ENCODE measurements around the gene HPS6. TPM values are rescaled to one million over a fixed set of nuclear protein-coding genes. Genes with fewer than 3 reads are reported as not detected.
A peak's percentile ranks its signal among the peaks of the same experiment; 100 is the strongest.
"Not testable (repeated sequence)": the region's sequence is repeated elsewhere in the genome, so short reads cannot be mapped to it uniquely, and the experiment has no call there.

The HPS6 gene
- total and polyA plus RNA-seq, 2 donors (not counting 1 experiment from before 2014, with no cell fraction given) = 8.0 to 30.1 TPM

GRCh38 chr10:102040305-102041050 is 24.7 kb upstream of the HPS6 start:
- no peak for TF ChIP-seq EZH2 (IDR thresholded peaks at IDR 0.05; ENCODE audit: low read length, missing control alignments)
- TF ChIP-seq, protein P1, sequence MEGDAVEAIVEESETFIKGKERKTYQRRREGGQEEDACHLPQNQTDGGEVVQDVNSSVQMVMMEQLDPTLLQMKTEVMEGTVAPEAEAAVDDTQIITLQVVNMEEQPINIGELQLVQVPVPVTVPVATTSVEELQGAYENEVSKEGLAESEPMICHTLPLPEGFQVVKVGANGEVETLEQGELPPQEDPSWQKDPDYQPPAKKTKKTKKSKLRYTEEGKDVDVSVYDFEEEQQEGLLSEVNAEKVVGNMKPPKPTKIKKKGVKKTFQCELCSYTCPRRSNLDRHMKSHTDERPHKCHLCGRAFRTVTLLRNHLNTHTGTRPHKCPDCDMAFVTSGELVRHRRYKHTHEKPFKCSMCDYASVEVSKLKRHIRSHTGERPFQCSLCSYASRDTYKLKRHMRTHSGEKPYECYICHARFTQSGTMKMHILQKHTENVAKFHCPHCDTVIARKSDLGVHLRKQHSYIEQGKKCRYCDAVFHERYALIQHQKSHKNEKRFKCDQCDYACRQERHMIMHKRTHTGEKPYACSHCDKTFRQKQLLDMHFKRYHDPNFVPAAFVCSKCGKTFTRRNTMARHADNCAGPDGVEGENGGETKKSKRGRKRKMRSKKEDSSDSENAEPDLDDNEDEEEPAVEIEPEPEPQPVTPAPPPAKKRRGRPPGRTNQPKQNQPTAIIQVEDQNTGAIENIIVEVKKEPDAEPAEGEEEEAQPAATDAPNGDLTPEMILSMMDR (conservative IDR thresholded peaks at IDR 0.05 in 1 of 2, IDR thresholded peaks at IDR 0.05 in 1 of 2; ENCODE audit: low read depth in 1 of 2, low read length in 2 of 2) = no peak
- peaks cover 3% of the 10 kb centered on the region for H4K20me1 ChIP-seq (ENCODE audit: control insufficient read depth, extremely low read depth, insufficient read depth, low read length)
- no peak overlapping the region for H3K9ac ChIP-seq (ENCODE audit: insufficient read depth, low read length)
- no peak overlapping the region for H3K4me3 ChIP-seq (replicated peaks in 1 of 4; ENCODE audit: control extremely low read depth in 1 of 4, insufficient read depth in 1 of 4, low read depth in 3 of 4, low read length in 4 of 4)
- no peak overlapping the region for H3K4me2 ChIP-seq (ENCODE audit: extremely low read depth, insufficient read depth, low read length)
- no peaks in the 10 kb centered on the region for H3K4me1 ChIP-seq (ENCODE audit: control insufficient read depth, extremely low read depth, insufficient read depth, low read length)
- H2AFZ ChIP-seq (ENCODE audit: low read length) = no peak overlapping the region
- DNase-seq (ENCODE audit: low read depth in 2 of 2) = peak in 1 of 2 donors; percentile 12
- H3K36me3 ChIP-seq (ENCODE audit: control insufficient read depth, insufficient read depth, low read length) = no peaks in the 10 kb centered on the region
- H3K79me2 ChIP-seq (ENCODE audit: control insufficient read depth, insufficient read depth, low read length) = peaks cover 10% of the 10 kb centered on the region
- no peak overlapping the region for H3K27ac ChIP-seq (ENCODE audit: insufficient read depth, low read length)
- H3K9me3 ChIP-seq (ENCODE audit: control insufficient read depth, insufficient read depth, low read depth, low read length) = no peaks in the 10 kb centered on the region
- H3K27me3 ChIP-seq (ENCODE audit: control insufficient read depth, insufficient read depth, low read length) = no peaks in the 10 kb centered on the region

DNA sequence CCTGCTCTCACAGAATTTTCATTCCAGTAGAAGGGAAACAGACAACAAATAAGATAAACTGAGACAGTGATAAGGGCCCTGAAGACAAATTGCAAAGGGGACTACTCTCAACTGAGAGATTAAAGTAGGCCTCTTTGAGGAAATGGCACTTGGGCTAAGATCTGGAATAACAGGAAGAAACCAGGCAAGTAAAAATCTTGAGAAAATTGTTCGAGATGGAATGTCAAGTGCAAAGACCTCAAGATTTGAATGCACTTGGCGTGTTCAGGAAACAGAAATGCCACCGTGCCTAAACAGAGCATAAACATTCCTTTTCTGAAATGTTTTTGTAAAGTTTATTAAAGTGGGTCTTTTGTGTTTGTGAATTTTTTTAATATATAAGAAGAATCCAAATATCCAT is 19.9 kb upstream of the HPS6 start:
- Histone ChIP-seq H3K27ac (ENCODE audit: insufficient read depth, low read length) (no peak overlapping the region), H3K4me1 (ENCODE audit: control insufficient read depth, extremely low read depth, insufficient read depth, low read length) (no peaks in the 10 kb centered on the region), H3K9me3 (ENCODE audit: control insufficient read depth, insufficient read depth, low read depth, low read length) (no peaks in the 10 kb centered on the region), H3K27me3 (ENCODE audit: control insufficient read depth, insufficient read depth, low read length) (no peaks in the 10 kb centered on the region), H3K36me3 (ENCODE audit: control insufficient read depth, insufficient read depth, low read length) (no peaks in the 10 kb centered on the region), H3K4me3 (replicated peaks in 1 of 4; ENCODE audit: control extremely low read depth in 1 of 4, insufficient read depth in 1 of 4, low read depth in 3 of 4, low read length in 4 of 4) (no peak overlapping the region), H3K79me2 (ENCODE audit: control insufficient read depth, insufficient read depth, low read length) (peaks cover 10% of the 10 kb centered on the region), H3K4me2 (ENCODE audit: extremely low read depth, insufficient read depth, low read length) (no peak overlapping the region), H3K9ac (ENCODE audit: insufficient read depth, low read length) (no peak overlapping the region), H4K20me1 (ENCODE audit: control insufficient read depth, extremely low read depth, insufficient read depth, low read length) (peaks cover 3% of the 10 kb centered on the region), H2AFZ (ENCODE audit: low read length) (no peak overlapping the region)
- no peak for DNase-seq (ENCODE audit: low read depth in 2 of 2)
- TF ChIP-seq, protein P1 (conservative IDR thresholded peaks at IDR 0.05 in 1 of 2, IDR thresholded peaks at IDR 0.05 in 1 of 2; ENCODE audit: low read depth in 1 of 2, low read length in 2 of 2) = no peak
- TF ChIP-seq EZH2 (IDR thresholded peaks at IDR 0.05; ENCODE audit: low read length, missing control alignments) = no peak

DNA sequence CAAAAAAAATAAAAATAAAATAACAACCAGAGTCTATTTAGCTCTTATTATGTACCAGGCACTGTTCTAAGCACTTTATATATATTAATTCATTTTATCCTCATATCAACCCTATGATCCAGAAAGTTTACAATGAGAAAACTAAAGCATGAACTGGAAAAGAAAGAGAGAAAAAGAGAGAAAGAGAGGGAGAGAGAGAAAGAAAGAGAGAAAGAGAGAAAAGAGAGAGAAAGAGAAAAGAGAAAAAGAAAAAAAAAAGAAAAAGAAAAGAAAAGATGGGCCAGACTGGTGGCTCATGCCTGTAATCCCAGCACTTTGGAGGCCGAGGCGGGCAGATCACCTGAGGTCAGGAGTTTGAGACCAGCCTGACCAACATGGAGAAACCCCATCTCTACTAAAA is 19.1 kb upstream of the HPS6 start:
- Histone ChIP-seq H4K20me1 (ENCODE audit: control insufficient read depth, extremely low read depth, insufficient read depth, low read length) (peaks cover 2% of the 10 kb centered on the region), H3K79me2 (ENCODE audit: control insufficient read depth, insufficient read depth, low read length) (peaks cover 10% of the 10 kb centered on the region)
- TF ChIP-seq, protein P1 (conservative IDR thresholded peaks at IDR 0.05 in 1 of 2, IDR thresholded peaks at IDR 0.05 in 1 of 2; ENCODE audit: low read depth in 1 of 2, low read length in 2 of 2) = no peak
- TF ChIP-seq EZH2 (IDR thresholded peaks at IDR 0.05; ENCODE audit: low read length, missing control alignments) = no peak

DNA sequence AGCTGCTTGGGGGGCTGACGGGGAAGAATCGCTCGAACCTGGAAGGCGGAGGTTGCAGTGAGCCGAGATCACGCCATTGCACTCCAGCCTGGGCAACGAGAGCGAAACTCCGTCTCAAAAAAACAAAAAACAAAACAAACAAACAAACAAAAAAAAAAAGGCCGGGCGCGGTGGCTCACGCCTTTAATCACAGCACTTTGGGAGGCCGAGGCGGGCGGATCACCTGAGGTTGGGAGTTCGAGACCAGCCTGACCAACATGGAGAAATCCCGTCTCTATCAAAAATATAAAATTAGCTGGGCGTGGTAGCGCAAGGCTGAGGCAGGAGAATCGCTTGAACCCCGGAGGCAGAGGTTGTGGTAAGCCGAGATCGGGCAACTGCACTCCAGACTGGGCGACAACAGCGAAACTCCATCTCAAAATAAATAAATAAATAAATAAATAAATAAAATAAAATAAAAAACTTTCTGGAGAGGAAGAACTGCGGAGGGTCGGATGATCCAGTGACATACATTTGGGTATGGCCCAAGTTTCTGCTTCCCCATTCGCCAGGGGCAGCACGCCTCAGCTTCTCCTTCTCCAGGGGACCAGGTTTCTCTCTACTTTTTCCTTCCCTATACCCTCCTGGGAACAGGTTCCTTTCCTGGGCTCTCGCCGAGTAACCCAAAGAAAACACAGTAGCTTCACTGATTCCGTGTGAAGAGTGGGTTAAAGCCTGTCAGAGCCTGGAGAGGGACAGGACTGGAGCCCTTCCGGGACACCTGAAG is 10.1 kb upstream of the HPS6 start:
- not testable (repeated sequence) for H3K36me3 ChIP-seq (ENCODE audit: control insufficient read depth, insufficient read depth, low read length); H4K20me1 ChIP-seq (ENCODE audit: control insufficient read depth, extremely low read depth, insufficient read depth, low read length); H3K27me3 ChIP-seq (ENCODE audit: control insufficient read depth, insufficient read depth, low read length); H3K9me3 ChIP-seq (ENCODE audit: control insufficient read depth, insufficient read depth, low read depth, low read length); H3K4me1 ChIP-seq (ENCODE audit: control insufficient read depth, extremely low read depth, insufficient read depth, low read length)
- peaks cover 29% of the 10 kb centered on the region for H3K79me2 ChIP-seq (ENCODE audit: control insufficient read depth, insufficient read depth, low read length)
- peak overlapping the region; percentile 66 to 95 (median 90) for H3K4me3 ChIP-seq (replicated peaks in 1 of 4; ENCODE audit: control extremely low read depth in 1 of 4, insufficient read depth in 1 of 4, low read depth in 3 of 4, low read length in 4 of 4)
- H3K9ac ChIP-seq (ENCODE audit: insufficient read depth, low read length) = peak overlapping the region; percentile 85
- peak overlapping the region; percentile 79 for H3K4me2 ChIP-seq (ENCODE audit: extremely low read depth, insufficient read depth, low read length)
- DNase-seq (ENCODE audit: low read depth in 2 of 2) = peak in 1 of 2 donors; percentile 8
- H3K27ac ChIP-seq (ENCODE audit: insufficient read depth, low read length) = peak overlapping the region; percentile 81
- peak overlapping the region; percentile 75 for H2AFZ ChIP-seq (ENCODE audit: low read length)

More for the DNA sequence above, 19.1 kb upstream of the HPS6 start:
- Histone ChIP-seq H2AFZ (ENCODE audit: low read length) (no peak overlapping the region), H3K27me3 (ENCODE audit: control insufficient read depth, insufficient read depth, low read length) (no peaks in the 10 kb centered on the region), H3K9ac (ENCODE audit: insufficient read depth, low read length) (no peak overlapping the region), H3K4me3 (replicated peaks in 1 of 4; ENCODE audit: control extremely low read depth in 1 of 4, insufficient read depth in 1 of 4, low read depth in 3 of 4, low read length in 4 of 4) (no peak overlapping the region), H3K36me3 (ENCODE audit: control insufficient read depth, insufficient read depth, low read length) (no peaks in the 10 kb centered on the region), H3K9me3 (ENCODE audit: control insufficient read depth, insufficient read depth, low read depth, low read length) (no peaks in the 10 kb centered on the region), H3K4me1 (ENCODE audit: control insufficient read depth, extremely low read depth, insufficient read depth, low read length) (no peaks in the 10 kb centered on the region), H3K4me2 (ENCODE audit: extremely low read depth, insufficient read depth, low read length) (no peak overlapping the region), H3K27ac (ENCODE audit: insufficient read depth, low read length) (no peak overlapping the region)
- DNase-seq (ENCODE audit: low read depth in 2 of 2) = no peak
